GM18909 (cell line): ENCODE results near the gene CACNA2D3.
"Not testable (repeated sequence)": the region's sequence is repeated elsewhere in the genome, so short reads cannot be mapped to it uniquely, and the experiment has no call there.

Source experiments
- ATAC-seq: cut with Tn5 transposase; IDR thresholded peaks from one replicate; pipeline ENCODE4 v1.9.1; 2021; ENCODE audit warnings: mild to moderate bottlenecking; ENCODE audit not compliant: unreplicated experiment, poor library complexity

Gene CACNA2D3

DNA sequence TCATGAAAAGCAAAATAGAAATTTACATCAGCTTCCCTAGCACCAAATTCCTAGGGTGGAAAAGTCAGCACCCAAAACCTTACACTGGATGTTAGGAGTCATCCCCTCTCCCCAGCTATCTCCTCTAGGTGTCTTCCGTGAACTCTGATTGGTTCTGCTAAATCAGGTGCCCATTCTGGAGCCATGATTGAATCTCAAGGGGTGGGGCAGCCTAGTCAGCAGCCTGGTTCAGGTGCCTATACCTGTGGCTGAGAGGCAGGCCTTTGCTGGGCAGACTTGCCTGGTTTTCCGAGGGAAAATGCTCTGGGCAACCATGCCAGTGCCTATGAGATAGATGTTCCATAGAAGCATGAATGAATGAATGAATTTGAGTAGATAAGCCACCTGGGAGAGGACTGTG is 468.8 kb downstream of the CACNA2D3 start:
- no peak for ATAC-seq

DNA sequence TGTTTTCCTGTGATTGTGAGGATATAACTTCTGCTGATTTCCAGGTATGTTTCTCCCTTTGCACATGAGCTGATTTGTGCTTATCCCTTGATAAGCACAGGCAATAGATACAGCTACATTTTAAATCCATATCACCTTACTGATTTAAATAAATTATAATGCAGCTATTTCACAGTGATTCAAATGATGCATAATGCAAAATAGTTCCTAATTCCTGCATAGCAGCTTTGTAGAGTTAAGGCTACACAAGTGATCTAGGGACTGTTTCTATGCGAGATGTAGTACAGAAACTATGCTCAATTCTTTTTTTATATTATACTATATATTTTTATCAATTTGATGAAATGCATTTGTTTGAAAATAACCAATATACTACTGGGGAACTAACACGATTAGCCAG is 471.3 kb downstream of the CACNA2D3 start:
- ATAC-seq: no peak

DNA sequence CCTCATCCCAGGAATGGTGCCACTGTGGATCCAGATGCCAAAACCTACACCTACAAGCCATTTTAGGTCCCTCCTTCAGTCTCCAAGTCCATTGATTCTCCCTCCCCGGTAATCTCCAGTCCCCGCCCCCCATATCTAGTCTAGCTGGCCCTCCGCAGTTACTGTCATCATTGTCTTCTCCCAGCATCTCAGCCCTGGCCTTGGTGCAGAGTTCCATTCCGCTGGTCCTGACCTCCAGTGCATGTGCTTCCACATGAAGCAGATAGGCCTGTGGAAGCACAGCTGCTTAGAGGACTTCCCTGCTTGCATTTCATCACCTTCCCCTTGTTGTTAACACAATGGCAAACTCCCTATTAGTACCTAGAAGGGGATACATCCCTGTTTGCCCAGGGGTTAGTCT is 473.7 kb downstream of the CACNA2D3 start:
- no peak for ATAC-seq

DNA sequence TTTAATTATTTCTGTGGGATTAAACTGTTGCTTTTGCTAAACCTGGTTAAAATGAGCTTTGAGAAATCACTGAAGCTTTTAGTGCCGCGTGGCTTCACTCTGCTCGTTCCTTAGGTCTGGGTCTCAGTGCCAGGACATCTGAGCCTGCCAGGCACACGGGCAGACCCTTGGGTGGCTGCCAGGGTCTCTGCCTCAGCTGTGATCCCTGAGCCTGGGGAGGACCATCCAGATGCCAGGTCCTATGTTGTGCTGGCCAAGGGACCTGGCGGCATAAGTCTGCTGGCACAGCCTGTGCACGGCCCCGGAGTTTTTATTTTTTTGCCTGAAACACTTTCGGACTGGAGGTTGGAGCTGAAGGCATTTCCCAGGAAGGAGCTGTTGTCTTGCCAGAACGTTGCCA is 477.4 kb downstream of the CACNA2D3 start:
- no peak for ATAC-seq

DNA sequence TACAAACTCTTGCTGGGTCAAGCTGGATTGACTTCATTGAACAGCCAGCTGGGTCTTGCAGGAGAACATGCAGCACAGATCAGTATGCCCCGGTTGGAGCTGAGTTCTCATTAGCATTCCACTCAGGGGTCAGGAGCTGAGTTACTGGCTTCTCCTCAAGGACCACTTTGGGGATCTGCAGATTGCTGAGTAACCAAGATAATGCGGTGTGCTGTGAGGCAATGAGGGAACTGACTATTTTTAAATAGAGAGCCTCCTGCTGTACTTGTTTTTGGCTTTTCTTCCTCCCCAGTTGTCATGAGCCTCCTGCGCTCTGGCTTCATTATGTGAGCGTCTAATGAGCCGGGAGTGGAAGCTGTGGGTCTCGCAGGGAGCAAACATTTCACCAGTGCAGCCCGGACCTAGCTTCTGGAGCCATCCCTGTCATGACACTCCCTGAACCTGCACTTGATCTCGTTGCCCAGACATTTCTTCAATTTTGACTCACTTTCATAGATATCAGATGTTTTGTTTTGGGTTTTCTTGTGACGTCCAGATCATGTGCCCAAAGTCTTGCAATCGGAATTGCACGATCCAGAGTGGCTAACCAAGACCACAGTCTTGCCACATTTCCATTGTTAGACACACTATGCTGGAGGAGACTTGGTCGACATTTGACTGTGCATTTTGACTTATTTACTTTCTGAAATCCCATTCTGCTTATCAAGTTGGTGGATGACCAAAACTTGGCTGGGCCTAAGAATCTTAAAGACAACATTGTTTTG is 478.3 kb downstream of the CACNA2D3 start:
- ATAC-seq: no peak

DNA sequence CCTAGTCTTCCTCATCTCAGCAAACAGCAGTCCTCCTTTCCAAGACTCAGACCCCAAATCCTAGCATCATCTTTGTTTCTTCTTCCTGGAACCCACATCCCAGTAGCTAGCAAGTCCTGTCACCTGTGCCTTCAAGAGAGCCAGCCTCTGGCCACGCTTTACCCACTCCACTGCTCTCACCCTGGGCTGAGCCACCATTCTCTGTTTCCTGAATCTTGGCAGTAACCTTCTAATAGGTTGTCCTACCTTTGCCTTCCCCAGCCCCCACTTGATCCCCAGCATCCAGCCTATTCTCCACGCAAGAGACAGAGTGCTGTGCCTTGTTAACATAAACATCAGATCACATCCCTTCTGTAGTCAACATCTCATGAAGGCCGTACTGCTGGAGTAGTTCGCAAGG is 482.1 kb downstream of the CACNA2D3 start:
- ATAC-seq: no peak

DNA sequence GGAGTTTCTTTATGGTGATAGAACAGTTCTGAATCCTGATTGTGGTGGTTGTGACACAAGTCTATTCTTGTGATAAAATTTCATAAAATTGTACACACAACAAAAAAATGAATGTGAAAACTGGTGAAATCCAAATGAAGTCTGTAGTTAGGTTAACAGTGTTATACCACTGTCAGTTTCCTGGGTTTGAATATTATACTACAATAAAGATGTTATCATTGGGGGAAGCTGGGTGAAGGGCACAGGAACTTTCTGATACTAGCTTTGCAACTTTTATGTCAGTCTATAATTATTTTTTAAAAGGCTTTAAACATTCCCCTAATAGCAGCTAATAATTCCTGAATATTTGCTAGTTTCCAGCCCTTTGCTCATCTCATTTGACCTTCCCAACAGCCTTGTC is 485.7 kb downstream of the CACNA2D3 start:
- no peak for ATAC-seq

DNA sequence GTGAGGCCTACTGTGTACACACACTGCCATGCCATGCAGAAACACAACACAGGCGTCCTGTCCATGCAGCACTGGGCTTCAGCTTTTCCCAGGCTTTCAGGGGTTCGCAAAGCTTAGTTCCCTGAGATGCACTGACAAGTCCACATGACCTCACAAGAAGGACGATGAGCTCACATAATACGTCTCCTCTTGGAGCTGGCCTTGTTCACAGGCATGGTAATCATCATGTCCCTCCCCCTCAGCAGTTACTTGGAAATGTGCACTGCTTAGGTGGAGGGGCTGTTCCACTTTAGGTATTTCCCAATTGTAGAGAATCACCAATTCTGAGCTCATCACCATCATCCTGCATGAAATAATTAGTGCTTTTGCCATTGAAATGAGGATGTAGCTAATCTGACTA is 496.7 kb downstream of the CACNA2D3 start:
- no peak for ATAC-seq

DNA sequence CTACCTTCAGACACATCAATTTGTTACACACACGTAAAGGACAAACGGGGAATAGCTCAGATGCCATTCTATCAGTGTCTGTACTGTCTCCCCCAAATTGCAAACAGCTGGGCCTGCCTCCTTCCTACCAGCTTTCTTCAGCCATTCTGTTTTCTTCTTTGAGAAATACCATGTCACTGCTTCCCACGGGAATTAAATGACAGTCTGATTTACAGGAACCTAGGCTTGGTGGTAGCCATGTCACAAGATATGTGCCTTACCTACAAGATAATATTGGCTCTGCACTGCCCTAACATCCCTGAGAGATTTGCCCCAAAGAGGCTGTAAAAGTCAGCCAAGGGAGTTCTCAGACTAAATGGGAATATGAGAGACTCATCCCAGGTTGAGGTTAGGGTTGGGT is 497.2 kb downstream of the CACNA2D3 start:
- no peak for ATAC-seq

DNA sequence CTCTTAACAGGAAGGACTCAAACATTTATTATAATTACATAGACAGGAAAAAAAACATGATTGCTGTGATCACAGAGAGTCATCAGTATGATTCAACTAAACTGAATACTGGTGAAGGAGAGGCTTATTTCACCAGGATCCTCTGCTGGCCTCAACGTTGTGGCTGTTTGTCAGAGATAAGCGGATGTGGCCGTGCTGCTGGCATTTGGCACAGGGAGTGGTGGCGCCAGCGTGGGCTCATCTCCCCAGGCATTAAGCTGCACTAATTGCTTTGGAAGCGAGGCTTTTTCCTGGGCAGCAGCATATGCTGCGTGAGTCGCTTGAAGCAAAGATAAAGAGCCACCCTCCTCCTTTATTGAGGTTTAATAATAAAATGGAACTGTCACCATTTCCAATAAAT is 498.8 kb downstream of the CACNA2D3 start:
- ATAC-seq: no peak

DNA sequence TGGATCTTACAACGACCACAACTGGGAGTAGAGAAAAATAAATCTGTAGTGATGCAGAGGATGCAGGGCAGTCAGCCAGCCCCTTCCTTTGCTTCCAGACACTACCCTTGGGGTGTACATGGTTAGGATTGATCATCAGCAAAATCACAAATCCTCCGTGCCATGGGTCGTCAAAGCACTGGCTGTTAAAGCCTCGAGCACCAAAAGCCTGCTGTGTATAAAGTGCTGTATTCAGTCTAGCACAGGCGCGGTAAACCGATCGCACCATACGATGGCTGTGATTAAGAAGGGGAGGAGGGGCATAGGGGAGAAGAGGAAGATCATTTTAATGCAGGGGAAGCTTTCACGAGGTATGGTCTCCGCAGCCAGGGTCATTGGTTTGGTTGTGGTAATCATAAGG is 500.3 kb downstream of the CACNA2D3 start:
- ATAC-seq: no peak

DNA sequence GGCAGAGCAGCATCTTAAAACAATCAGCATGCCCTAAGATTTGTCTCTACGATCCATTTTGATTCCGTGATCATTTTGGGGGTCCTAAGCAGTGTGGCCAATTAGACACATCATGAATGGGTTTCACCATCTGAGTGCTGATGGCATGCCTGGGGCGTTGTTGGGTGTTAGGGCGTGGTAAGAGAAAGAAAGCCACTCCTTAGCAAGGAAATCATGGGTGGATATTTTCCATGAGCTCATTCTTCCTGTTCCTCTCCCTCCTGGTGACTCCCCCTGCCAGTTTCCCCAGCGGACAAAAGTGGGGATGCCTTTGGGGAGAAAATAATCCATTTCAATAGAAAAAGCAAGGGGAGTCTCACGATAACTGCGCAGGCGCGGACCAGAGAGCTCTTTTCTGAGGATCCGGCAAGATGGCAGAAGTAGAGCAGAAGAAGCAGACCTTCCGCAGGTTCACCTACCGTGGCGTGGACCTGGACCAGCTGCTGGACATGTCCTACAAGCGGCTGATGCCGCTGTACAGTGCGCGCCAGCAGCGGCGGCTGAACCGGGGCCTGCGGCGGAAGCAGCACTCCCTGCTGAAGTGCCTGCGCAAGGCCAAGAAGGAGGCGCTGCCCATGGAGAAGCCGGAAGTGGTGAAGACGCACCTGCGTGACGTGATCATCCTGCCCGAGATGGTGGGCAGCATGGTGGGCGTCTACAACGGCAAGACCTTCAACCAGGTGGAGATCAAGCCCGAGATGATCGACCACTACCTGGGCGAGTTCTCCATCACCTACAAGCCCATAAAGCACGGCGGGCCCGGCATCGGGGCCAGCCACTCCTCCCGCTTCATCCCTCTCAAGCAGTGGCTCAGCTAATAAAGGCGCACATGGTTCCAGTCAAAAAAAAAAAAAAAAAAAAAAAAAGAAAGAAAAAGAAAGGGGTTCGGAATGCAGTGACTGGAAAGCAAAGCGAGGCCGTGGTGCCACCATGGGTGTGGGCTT is 503.7 kb downstream of the CACNA2D3 start:
- no peak for ATAC-seq

DNA sequence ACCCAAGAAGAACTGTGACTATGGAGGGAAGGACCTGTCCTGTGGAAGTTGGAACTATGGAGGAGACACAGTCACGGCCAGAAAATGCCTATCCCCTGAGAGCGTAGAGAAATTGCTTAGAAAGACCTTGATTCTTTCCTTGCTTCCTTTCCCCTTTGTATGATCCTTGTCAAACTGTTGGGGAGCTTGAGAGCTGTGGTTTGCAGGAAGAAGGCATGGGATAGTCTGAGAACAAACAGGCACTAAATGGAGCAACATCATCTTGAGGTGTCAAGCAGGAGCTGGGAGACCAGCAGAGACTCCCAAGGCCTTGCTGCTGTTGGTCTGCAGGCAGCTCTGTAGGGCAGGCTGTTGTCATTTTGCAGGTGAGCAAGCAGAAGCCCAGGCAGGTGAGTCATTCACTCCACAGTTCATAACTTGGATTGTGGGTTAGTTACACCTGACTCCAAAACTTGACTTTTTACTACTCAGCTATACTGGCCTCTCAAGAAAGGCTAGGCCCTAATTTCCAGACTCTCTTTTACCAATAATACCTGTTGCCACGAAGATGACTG is 506.6 kb downstream of the CACNA2D3 start:
- no peak for ATAC-seq

DNA sequence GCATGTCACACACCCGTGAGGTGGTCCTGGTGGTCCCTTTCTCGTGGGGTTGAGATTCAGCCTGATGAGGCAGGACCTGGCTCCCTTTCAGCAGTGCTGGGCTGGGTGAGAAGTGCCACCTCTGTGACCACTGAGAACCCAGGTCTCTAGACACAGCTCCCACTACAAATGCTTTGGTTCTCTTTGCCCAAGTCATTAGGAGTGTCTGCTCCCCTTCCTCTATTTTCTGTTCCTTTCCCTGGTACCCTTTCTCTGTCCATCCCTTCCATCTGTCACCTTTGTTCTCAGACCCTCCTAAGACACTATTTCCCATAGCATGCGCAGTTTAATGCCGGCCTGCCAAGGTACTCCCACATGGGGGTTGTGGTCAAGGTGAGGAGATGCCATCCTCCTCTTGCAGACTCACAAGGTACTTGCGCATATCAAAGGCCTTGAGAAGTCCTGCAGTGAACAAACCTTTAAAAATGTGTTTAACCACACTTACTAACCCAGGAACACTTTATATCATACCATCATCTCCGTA is 507.8 kb downstream of the CACNA2D3 start:
- ATAC-seq: no peak

DNA sequence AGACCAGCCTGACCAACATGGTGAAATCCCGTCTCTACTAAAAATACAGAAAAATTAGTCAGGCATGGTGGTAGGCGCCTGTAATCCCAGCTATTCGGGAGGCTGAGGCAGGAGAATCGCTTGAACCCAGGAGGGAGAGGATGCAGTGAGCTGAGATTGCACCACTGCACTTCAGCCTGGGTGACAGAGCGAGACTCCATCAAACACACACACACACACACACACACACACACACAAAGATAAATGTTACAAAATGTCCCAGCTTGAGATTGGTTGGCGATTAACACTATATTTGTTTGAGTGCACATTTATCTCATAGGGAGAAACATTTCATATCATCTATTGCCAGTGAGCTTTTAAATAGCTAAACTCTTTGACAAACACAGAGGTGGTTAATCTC is 508.6 kb downstream of the CACNA2D3 start:
- not testable (repeated sequence) for ATAC-seq

DNA sequence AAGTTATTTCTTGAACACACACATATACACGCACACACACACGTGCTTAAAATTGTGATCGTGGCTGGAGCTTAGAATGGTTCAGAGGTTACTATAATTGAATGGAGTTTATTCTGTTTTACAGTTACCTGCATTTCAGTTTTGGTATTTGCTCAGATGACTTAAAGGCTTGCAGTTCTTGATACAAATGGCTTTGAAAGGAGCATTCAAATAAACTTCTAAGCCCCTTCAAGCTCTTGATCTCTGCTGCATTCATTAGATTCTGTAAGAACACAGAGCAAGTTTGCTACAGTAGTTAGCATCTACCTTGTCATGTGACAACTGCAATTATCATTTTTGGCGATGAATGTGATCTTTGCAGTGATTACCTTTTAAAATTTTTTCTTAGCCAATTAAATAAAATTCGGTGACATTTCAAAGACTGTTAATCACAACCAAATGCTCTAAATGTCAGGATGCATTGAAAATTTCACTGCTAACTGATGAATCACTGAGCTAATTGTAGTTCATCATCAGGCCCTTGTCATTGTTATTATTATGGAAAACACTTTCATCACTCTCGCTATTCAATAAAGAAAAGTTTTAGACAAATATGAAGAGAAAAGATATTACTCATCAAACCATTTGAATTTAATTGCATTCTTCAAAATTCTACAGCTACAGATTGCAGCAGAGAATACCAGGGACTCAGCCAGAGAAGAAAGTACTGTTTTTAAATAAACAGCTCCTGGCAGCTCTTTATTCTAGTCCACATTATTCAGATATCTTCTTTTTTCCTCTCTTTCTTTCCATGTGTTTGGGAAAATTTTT is 509.4 kb downstream of the CACNA2D3 start:
- no peak for ATAC-seq

DNA sequence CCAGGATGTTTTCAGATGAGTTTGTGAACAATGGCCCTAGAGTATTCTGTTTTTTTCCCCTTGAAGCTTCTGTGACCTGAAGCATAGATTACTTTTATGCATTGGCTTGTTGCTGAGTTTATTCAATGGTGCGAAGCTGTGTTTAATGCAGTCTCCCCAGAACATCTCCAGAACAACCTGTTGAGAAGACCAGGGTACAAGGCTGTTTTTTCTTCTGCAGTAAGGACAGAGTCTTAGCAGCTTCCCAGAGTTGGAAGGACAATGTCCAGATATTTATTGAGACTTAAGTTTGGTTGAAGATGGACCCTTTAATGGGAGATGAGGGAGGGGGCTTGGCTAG is 509.9 kb downstream of the CACNA2D3 start:
- no peak for ATAC-seq

DNA sequence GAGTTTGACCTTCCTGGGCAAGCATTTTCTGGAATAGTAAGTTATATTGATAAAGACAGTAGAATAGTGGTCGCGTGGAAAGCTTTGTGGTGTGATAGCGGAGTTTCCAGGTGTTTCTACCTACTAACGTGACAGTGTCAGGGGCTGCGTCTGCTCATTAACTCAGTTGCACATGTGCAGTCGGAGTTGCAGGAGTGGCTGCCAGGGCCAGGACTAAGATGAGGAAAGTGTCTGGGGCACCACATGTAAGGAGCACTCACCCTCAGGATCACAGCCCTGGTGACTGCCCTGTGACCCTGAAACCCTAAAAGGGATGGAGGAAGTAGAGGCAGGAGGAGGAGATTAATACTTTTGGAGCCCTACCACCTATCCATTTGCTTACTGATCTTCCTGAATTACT is 510.5 kb downstream of the CACNA2D3 start:
- no peak for ATAC-seq

DNA sequence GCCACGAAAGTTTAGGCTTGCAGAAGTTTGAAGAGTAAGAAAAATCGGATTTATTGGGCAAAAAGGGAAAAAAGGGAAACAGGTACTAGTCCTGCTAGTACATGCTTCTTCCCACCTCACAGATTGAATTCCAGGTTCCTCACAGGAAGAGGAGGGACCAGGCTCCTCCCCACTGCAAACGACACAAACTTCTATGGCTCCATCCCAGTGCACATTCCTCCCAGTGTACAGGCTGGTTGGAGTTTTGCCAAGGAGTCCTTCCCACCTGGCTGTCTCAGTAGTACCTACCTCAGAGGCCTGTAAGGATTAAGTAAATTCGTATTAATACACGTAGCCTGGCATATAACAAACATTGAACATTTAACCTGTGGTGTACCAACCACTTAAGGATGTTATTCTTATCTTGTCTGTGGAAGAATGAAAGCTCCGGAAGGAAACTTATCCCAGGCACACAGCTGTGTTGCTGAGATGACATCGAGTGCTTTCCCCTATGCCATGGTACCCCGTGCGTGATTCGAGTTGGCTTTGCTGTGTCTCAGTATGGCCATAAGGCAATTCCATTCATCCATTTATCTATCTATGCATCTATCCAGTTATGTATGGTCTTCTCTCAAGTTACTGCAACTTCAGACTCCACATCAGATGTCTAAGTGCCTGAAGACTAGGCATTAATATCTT is 511.2 kb downstream of the CACNA2D3 start:
- ATAC-seq: no peak

DNA sequence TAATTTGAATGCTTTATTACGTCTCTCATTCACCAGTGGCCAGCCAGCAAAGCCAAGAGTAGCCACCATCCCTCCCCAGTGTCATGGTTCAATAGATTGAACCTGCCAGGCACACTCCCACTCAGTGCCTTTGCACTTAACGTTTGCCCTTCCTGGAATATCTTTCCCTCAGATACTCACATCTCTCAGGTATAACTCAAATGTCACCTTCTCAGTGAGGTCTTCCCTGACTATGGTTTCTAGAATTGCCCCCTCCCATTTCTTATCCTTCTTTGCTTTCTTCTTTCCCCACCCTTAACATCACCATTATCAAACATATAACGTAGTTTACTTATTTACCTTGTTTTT is 511.7 kb downstream of the CACNA2D3 start:
- ATAC-seq: no peak
